Right atrium auricular region (tissue), 2 donors: ENCODE results near the gene SGCD. TPM values are rescaled to one million over a fixed set of nuclear protein-coding genes. Genes with fewer than 3 reads are reported as not detected.

Experiments
- DNase-seq: peaks from one replicate; pipeline ENCODE4 v3.0.0-alpha.2; 2019; ENCODE audit warnings: low spot score
- H3K27ac ChIP-seq, 2 donors: fragments of 200-600 bp; sonication (generic); 1 replicate in 1 of 2; 2 replicates in 1 of 2; pipeline ENCODE4 v1.5.1; 2016 to 2019
- H3K27me3 ChIP-seq, 2 donors: fragments of 200-600 bp; sonication (generic); one replicate each; pipeline versions ENCODE4 v1.5.1 to v1.6.0; 2017 to 2019
- H3K36me3 ChIP-seq: fragments of 200-600 bp; sonication (generic); one replicate; pipeline ENCODE4 v1.5.1; 2016
- H3K4me1 ChIP-seq, 2 donors: fragments of 200-600 bp; sonication (generic); one replicate each; pipeline versions ENCODE4 v1.5.1 to v1.6.0; 2017 to 2019
- H3K4me3 ChIP-seq, 2 donors: fragments of 200-600 bp; sonication (generic); 1 replicate in 1 of 2; 2 replicates in 1 of 2; pipeline ENCODE4 v1.5.1; 2017 to 2019; ENCODE audit warnings: mild to moderate bottlenecking in 1 of 2, moderate library complexity in 1 of 2
- H3K9me3 ChIP-seq, 2 donors: fragments of 200-600 bp; sonication (generic); one replicate each; pipeline ENCODE4 v1.5.1; 2019
- total RNA-seq, 2 donors: library from RNA; depleted of rRNA; stranded (reverse); fragments of >200 nt; gene quantifications; one replicate each; pipeline ENCODE4 v1.1.0, GENCODE V29; 2016
- TF ChIP-seq, protein P1 (sequence below), 2 donors: fragments of 200-600 bp; sonication (generic); IDR thresholded peaks; one replicate each; pipeline ENCODE4 v1.5.1; 2019; ENCODE audit warnings: antibody characterized with exemption in 2 of 2

Gene SGCD
- total RNA-seq, 2 donors from 2014 or later, result 56.2 to 85.1 TPM

DNA sequence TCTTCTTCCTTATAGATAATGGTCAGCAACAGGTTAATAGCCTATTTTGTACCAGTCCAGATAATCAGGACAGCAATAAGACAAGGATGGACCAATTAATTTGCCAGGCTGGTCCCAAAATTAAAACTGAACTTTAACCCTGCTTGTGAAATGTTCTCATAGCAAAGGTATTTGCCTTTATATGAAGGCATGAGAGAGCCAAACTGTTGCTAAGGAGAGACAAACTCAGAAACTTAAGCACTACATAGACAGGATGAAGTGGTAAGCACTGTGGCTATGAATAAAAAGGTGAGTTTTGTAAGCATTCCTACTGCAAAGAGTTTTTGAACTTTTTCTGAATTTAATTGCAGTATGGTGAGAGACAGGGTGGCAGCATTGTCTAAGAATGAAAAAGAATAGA, 348.4 kb downstream of the SGCD start:
- H3K27ac ChIP-seq, result peak overlapping the region in 1 of 2 donors; percentile 60

DNA sequence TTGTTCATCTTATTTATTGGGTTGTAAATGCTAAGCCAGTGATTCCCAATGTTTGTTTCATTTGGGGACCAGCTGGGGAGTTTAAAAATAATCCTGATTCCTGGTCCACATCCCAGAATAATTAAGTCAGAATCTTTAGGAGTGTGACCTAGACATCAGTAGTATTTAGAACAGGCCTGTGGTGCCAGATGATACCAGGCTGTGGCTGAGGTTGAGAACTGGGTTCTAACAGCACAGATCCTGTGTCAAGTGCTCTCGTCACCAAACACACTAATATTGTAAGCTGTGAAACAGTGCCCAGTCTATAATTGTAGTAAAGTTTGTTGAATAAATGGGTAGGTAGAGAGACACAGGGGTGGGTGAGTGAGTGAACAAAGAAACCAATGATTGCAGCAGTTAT, 351.0 kb downstream of the SGCD start:
- Histone ChIP-seq H3K4me3 (no peak overlapping the region), H3K27ac (peak overlapping the region in 1 of 2 donors; percentile 72), H3K4me1 (peaks cover 0 to 41% of the 10 kb centered on the region in 2 donors), H3K36me3 (no peaks in the 10 kb centered on the region), H3K27me3 (no peaks in the 10 kb centered on the region), H3K9me3 (no peaks in the 10 kb centered on the region)
- no peak for DNase-seq
- TF ChIP-seq, protein P1, sequence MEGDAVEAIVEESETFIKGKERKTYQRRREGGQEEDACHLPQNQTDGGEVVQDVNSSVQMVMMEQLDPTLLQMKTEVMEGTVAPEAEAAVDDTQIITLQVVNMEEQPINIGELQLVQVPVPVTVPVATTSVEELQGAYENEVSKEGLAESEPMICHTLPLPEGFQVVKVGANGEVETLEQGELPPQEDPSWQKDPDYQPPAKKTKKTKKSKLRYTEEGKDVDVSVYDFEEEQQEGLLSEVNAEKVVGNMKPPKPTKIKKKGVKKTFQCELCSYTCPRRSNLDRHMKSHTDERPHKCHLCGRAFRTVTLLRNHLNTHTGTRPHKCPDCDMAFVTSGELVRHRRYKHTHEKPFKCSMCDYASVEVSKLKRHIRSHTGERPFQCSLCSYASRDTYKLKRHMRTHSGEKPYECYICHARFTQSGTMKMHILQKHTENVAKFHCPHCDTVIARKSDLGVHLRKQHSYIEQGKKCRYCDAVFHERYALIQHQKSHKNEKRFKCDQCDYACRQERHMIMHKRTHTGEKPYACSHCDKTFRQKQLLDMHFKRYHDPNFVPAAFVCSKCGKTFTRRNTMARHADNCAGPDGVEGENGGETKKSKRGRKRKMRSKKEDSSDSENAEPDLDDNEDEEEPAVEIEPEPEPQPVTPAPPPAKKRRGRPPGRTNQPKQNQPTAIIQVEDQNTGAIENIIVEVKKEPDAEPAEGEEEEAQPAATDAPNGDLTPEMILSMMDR (IDR thresholded peaks at IDR 0.05), result no peak

More for the DNA sequence above, 348.4 kb downstream of the SGCD start:
- Histone ChIP-seq H3K36me3 (no peaks in the 10 kb centered on the region), H3K4me1 (peaks cover 0 to 28% of the 10 kb centered on the region in 2 donors), H3K9me3 (no peaks in the 10 kb centered on the region), H3K4me3 (no peak overlapping the region), H3K27me3 (no peaks in the 10 kb centered on the region)
- TF ChIP-seq, protein P1 (IDR thresholded peaks at IDR 0.05), result no peak
- DNase-seq, result no peak

DNA sequence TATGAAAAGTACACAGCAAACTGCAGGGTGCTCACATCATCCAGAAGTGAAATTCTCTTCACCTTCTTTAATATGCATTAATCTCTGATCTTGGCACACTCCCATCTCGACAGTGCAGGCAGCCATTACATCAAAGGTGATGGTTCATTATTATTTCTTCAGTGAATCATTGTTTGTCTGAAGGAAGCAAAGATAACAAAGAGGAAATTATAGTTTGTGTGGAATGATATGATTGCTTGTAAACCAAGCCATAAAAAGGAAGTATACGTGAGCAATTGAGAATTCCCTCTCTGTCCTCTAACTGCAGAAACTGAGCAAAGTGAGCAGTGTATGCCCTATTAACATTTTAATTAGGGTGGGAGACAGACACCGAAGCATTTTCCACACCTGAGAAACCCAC, 351.5 kb downstream of the SGCD start:
- Histone ChIP-seq H3K27me3 (no peaks in the 10 kb centered on the region), H3K4me1 (peaks cover 0 to 41% of the 10 kb centered on the region in 2 donors), H3K4me3 (no peak overlapping the region), H3K9me3 (no peaks in the 10 kb centered on the region), H3K36me3 (no peaks in the 10 kb centered on the region), H3K27ac (peak overlapping the region in 1 of 2 donors; percentile 72)
- TF ChIP-seq, protein P1 (IDR thresholded peaks at IDR 0.05), result no peak
- DNase-seq, result no peak

DNA sequence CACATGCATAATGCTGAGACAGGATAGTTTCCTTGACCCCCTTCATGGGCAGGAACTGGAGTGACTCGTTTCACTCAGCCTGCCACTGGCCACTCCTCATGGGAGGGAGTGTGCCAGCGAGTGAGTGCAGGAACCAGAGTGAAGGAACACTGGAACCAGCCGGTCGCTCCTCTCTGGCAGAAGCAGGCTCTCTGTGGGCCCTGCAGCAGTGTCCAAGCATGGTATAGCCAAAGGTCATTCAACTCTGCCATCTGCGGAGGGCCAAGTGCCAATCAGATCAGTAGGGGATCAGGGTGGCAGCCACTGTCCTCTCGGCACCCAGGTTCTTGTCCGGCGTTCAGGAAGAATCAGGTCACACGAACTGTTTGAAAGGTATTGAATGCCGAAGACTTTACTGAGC, 353.9 kb downstream of the SGCD start:
- Histone ChIP-seq H3K27ac (peak overlapping the region in 1 of 2 donors; percentile 37), H3K4me3 (no peak overlapping the region), H3K27me3 (no peaks in the 10 kb centered on the region), H3K36me3 (no peaks in the 10 kb centered on the region), H3K9me3 (no peaks in the 10 kb centered on the region), H3K4me1 (peaks cover 0 to 43% of the 10 kb centered on the region in 2 donors)
- DNase-seq, result no peak
- TF ChIP-seq, protein P1 (IDR thresholded peaks at IDR 0.05), result no peak

DNA sequence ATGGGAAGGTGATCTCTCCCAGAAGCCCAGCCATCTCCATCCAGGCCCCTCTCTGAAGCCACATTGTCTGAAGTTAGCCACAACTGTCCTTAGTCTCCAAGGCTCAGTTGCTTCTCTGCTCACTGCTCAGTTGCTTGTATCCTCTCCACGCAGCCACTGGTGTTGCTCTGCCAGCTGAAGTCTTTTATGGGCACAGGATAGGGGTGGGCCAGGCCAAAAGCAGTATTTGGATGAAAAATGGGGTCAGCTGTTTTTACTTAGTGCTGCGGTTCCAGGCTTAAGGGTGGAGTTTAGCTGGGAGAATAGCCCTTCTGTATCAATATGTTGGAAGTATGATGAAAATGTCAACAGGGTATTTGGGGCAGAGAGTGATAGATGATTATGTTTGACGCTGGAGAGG, 354.3 kb downstream of the SGCD start:
- Histone ChIP-seq H3K36me3 (no peaks in the 10 kb centered on the region), H3K27me3 (no peaks in the 10 kb centered on the region), H3K4me1 (peaks cover 0 to 43% of the 10 kb centered on the region in 2 donors), H3K27ac (peak overlapping the region in 1 of 2 donors; percentile 37), H3K9me3 (no peaks in the 10 kb centered on the region), H3K4me3 (no peak overlapping the region)
- DNase-seq, result no peak
- TF ChIP-seq, protein P1 (IDR thresholded peaks at IDR 0.05), result no peak

DNA sequence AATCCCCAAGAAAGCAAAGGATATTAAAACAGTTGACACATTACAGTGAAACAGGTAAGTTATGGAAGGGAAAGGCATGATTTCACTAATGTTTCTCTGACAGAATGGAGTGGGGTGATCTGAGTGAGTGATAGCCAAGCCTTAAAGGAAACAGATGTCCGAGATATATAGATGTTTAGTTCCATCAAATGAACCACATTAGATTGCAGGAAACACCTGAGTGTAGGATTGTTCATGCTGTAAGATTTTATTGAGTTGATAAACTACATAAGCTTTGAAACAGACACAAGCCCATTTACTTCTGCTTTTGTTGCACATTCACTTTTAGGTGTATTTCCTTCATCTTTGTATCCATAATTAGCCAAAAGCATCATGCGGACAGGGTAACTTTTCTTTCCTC, 356.0 kb downstream of the SGCD start:
- Histone ChIP-seq H3K27ac (no peak overlapping the region), H3K4me1 (peaks cover 0 to 57% of the 10 kb centered on the region in 2 donors), H3K4me3 (no peak overlapping the region), H3K36me3 (no peaks in the 10 kb centered on the region), H3K27me3 (no peaks in the 10 kb centered on the region), H3K9me3 (no peaks in the 10 kb centered on the region)
- DNase-seq, result no peak
- TF ChIP-seq, protein P1 (IDR thresholded peaks at IDR 0.05), result no peak
